GM12878 (cell line): ENCODE data around the gene ITGA1. TPM values are rescaled to one million over a fixed set of nuclear protein-coding genes. Genes with fewer than 3 reads are reported as not detected.

Experiments used
- ATAC-seq: fragments of 200-7000 bp; cut with Tn5 transposase; 3 replicates; pipeline ENCODE4 v1.9.1; 2020; ENCODE audit warnings: mild to moderate bottlenecking, moderate library complexity
- BruUV-seq: library from RNA; stranded (reverse); fragments of 400-500 nt; replicated peaks from 2 replicates; lab custom pipeline; 2021; lab: Mats Ljungman, UMichigan
- CTCF ChIA-PET: fragments of 300-600 bp; sonication (Branson Sonifier 250); formaldehyde crosslinking; extraction: SDS; loops from one replicate; lab custom pipeline; 2021; ENCODE audit warnings: inconsistent platforms; lab: Yijun Ruan, JAX
- POLR2A ChIA-PET: fragments of 350-600 bp; formaldehyde crosslinking; extraction: SDS; loops from one replicate; lab custom pipeline; 2021; ENCODE audit warnings: inconsistent platforms; lab: Charles Lee
- RAD21 ChIA-PET: fragments of 300-600 bp; sonication (Branson Sonifier 250); formaldehyde crosslinking; loops from one replicate; lab custom pipeline; 2023; ENCODE audit warnings: antibody characterized with exemption; ENCODE audit not compliant: unreplicated experiment; lab: Charles Lee
- SMC1A ChIA-PET: fragments of 300-600 bp; sonication (Branson Sonifier 250); formaldehyde crosslinking; loops from one replicate; lab custom pipeline; 2023; ENCODE audit not compliant: unreplicated experiment, uncharacterized antibody; lab: Charles Lee
- DNase-seq: peaks from one replicate; pipeline ENCODE4 v3.0.0-alpha.2; 2011; ENCODE audit warnings: low read depth, low spot score
- FAIRE-seq: peaks from 3 replicates; lab custom pipeline; 2011; peaks lifted over from hg19 to GRCh38; lab: Jason Lieb, UNC
- H2AFZ ChIP-seq: 2 replicates; pipeline ENCODE4 v1.6.0; 2011; ENCODE audit warnings: low read depth, low read length, control low read depth; ENCODE audit not compliant: control insufficient read depth
- H3K27ac ChIP-seq: 2 replicates; pipeline ENCODE4 v1.5.1; 2011; ENCODE audit warnings: control low read depth; ENCODE audit not compliant: control insufficient read depth, insufficient read depth
- H3K27me3 ChIP-seq, 2 experiments: replicated peaks in 1 of 2; 2 replicates each; pipeline versions ENCODE4 v1.6.0 to v1.6.1; 2011; ENCODE audit warnings: low read length in 1 of 2; ENCODE audit not compliant: control insufficient read depth in 2 of 2, insufficient read depth in 2 of 2
- H3K36me3 ChIP-seq, 2 experiments: 2 replicates each; pipeline ENCODE4 v1.5.1; 2011; ENCODE audit warnings: low read length in 1 of 2; ENCODE audit not compliant: control insufficient read depth in 2 of 2, insufficient read depth in 2 of 2
- H3K4me1 ChIP-seq: 2 replicates; pipeline ENCODE4 v1.6.1; 2011; ENCODE audit warnings: mild to moderate bottlenecking, low read length, moderate library complexity, mixed read lengths; ENCODE audit not compliant: control insufficient read depth, insufficient read depth
- H3K4me2 ChIP-seq: 2 replicates; pipeline ENCODE4 v1.6.0; 2011; ENCODE audit warnings: control low read depth; ENCODE audit not compliant: control insufficient read depth, insufficient read depth
- H3K4me3 ChIP-seq: fragments of 200-600 bp; sonication (generic); 2 replicates; pipeline ENCODE4 v1.5.1; 2016
- H3K79me2 ChIP-seq: 2 replicates; pipeline ENCODE4 v1.6.0; 2011; ENCODE audit warnings: low read length; ENCODE audit not compliant: control insufficient read depth, insufficient read depth
- H3K9ac ChIP-seq: 2 replicates; pipeline ENCODE4 v1.8.0; 2011; ENCODE audit warnings: low read length, control low read depth, mixed read lengths; ENCODE audit not compliant: control insufficient read depth, insufficient read depth
- H3K9me3 ChIP-seq: replicated peaks from 3 replicates; pipeline ENCODE4 v1.5.1; 2011; ENCODE audit warnings: mild to moderate bottlenecking, low read length; ENCODE audit not compliant: control insufficient read depth, insufficient read depth
- H4K20me1 ChIP-seq: 2 replicates; pipeline ENCODE4 v1.6.0; 2011; ENCODE audit not compliant: control insufficient read depth, insufficient read depth
- CBFB ChIP-seq: IDR thresholded peaks from 2 replicates; pipeline ENCODE4 v1.6.1; 2016; ENCODE audit warnings: antibody characterized with exemption, low read depth
- CEBPB ChIP-seq, 2 experiments: fragments of 150-350 bp in 1 of 2; IDR thresholded peaks; 2 replicates each; pipeline ENCODE4 v1.6.1; 2012 to 2014; ENCODE audit warnings: low read depth in 2 of 2, low read length in 2 of 2, borderline replicate concordance in 1 of 2, inconsistent platforms in 1 of 2
- CTCF ChIP-seq, 3 experiments: IDR thresholded peaks in 2 of 3; conservative IDR thresholded peaks in 1 of 3; 2 replicates each; pipeline ENCODE4 v1.5.1; 2011; ENCODE audit warnings: low read depth in 3 of 3, low read length in 3 of 3, mild to moderate bottlenecking in 3 of 3, control low read depth in 2 of 3, moderate library complexity in 2 of 3, inconsistent platforms in 1 of 3, mixed read lengths in 1 of 3; ENCODE audit not compliant: control insufficient read depth in 2 of 3, insufficient read depth in 1 of 3; ENCODE audit errors: extremely low read depth in 1 of 3
- IRF4 ChIP-seq: IDR thresholded peaks from 2 replicates; pipeline ENCODE4 v1.6.1; 2011; ENCODE audit warnings: low read depth, low read length
- KAT2A ChIP-seq: conservative IDR thresholded peaks from 2 replicates; pipeline ENCODE4 v1.6.1; 2011; ENCODE audit warnings: low read depth, low read length; ENCODE audit not compliant: control insufficient read depth
- MTA3 ChIP-seq: IDR thresholded peaks from 2 replicates; pipeline ENCODE4 v1.6.1; 2012; ENCODE audit warnings: low read length, inconsistent platforms, borderline replicate concordance
- MYB ChIP-seq: fragments of 150-350 bp; IDR thresholded peaks from 2 replicates; pipeline ENCODE4 v1.6.1; 2014; ENCODE audit warnings: mild to moderate bottlenecking, low read depth, low read length, borderline replicate concordance
- NFIC ChIP-seq: IDR thresholded peaks from 2 replicates; pipeline ENCODE4 v1.6.1; 2012; ENCODE audit warnings: low read depth, mild to moderate bottlenecking, inconsistent platforms, low read length, moderate library complexity
- PAX5 ChIP-seq: IDR thresholded peaks from 2 replicates; pipeline ENCODE4 v1.6.1; 2011; ENCODE audit warnings: low read depth, low read length, borderline replicate concordance
- PAX8 ChIP-seq: fragments of 450-650 bp; IDR thresholded peaks from 2 replicates; pipeline ENCODE4 v1.6.1; 2017; ENCODE audit warnings: mild to moderate bottlenecking, moderate library complexity
- POLR2AphosphoS5 ChIP-seq: IDR thresholded peaks from 2 replicates; pipeline ENCODE4 v1.6.1; 2011; ENCODE audit warnings: mild to moderate bottlenecking, low read length, inconsistent platforms
- RUNX3 ChIP-seq: IDR thresholded peaks from 2 replicates; pipeline ENCODE4 v1.6.1; 2012; ENCODE audit warnings: low read length, inconsistent platforms
- ZBTB33 ChIP-seq: fragments of 450-650 bp; IDR thresholded peaks from 2 replicates; pipeline ENCODE4 v1.6.1; 2017; ENCODE audit warnings: mild to moderate bottlenecking
- ZBTB4 ChIP-seq: fragments of 450-650 bp; formaldehyde crosslinking; IDR thresholded peaks from 2 replicates; pipeline ENCODE4 v1.4.0; 2022; ENCODE audit warnings: mild to moderate bottlenecking, moderate library complexity
- ZNF274 ChIP-seq: IDR thresholded peaks from one replicate; pipeline ENCODE4 v1.8.0; 2011; ENCODE audit not compliant: insufficient read length, insufficient read depth
- WGBS: methylation state at CpG from one replicate; pipeline ENCODE4 v1.1.6; 2016; ENCODE audit warnings: low lambda C conversion rate; ENCODE audit not compliant: insufficient replicate concordance, insufficient coverage; ENCODE audit errors: missing lambda C conversion rate; 5-methylcytosine and 5-hydroxymethylcytosine counted together
- in situ Hi-C: fragments of 300-500 bp; cut with MboI; formaldehyde crosslinking; loops from 9 replicates; pipeline ENCODE4 v1.14.3; 2018; ENCODE audit warnings: mixed read lengths
- intact Hi-C: fragments of 100-400 bp; cut with micrococcal nuclease; formaldehyde crosslinking; loops from one replicate; pipeline ENCODE4 v1.14.2; 2022; ENCODE audit not compliant: unreplicated experiment
- polyA plus RNA-seq, 11 experiments: library from polyadenylated mRNA; depleted of rRNA in 4 of 11; unstranded in 6 of 11; stranded (reverse) in 5 of 11; fragments of >200 nt; fragmentation: Nextera tagmentation in 4 of 11; fragmentation: Illumina TruSeq in 1 of 11; extraction: Ambion mirVana in 4 of 11; extraction: Trizol in 1 of 11; gene quantifications; 1 replicate in 1 of 11; 2 replicates in 10 of 11; pipeline versions ENCODE4 v1.2.1 to v1.2.3, GENCODE V29; 2011 to 2016; ENCODE audit warnings: inconsistent platforms in 2 of 11, missing spikeins in 2 of 11, low read depth in 1 of 11
- total RNA-seq, 4 experiments: library from RNA; depleted of rRNA in 3 of 4; stranded (reverse); fragments of >200 nt in 3 of 4; fragmentation: Illumina TruSeq in 1 of 4; extraction: Trizol in 1 of 4; gene quantifications; 2 replicates each; pipeline versions ENCODE4 v1.2.1 to v1.2.3, GENCODE V29; 2013 to 2021

The ITGA1 gene
- total and polyA plus RNA-seq, 10 of the 15 experiments (the other 5 are each of a cell fraction or from before 2014, with no cell fraction given): 0.02 to 0.56 (median 0.19) TPM

GRCh38 chr5:52809884-52810283 lies 22.2 kb downstream of the ITGA1 start (continued):
- no peak for TF ChIP-seq ZBTB33
- no peak for TF ChIP-seq PAX5
- no peak for TF ChIP-seq RUNX3
- no peak for TF ChIP-seq CTCF (IDR thresholded peaks at IDR 0.05 in 2 of 3, conservative IDR thresholded peaks at IDR 0.05 in 1 of 3; ENCODE audit: control insufficient read depth in 2 of 3, extremely low read depth in 1 of 3, insufficient read depth in 1 of 3, low read depth in 3 of 3, low read length in 3 of 3)
- TF ChIP-seq ZNF274: no peak
- TF ChIP-seq IRF4: no peak
- no peak for TF ChIP-seq MYB
- no peak for TF ChIP-seq NFIC
- no peak for TF ChIP-seq CEBPB (IDR thresholded peaks at IDR 0.05; ENCODE audit: borderline replicate concordance in 1 of 2, low read depth in 2 of 2, low read length in 2 of 2)

- Histone ChIP-seq H3K27ac (no peak overlapping the region), H3K4me2 (no peak overlapping the region), H3K79me2 (no peaks in the 10 kb centered on the region), H3K9ac (no peak overlapping the region), H3K4me1 (no peaks in the 10 kb centered on the region), H2AFZ (no peak overlapping the region), H3K36me3 (no peaks in the 10 kb centered on the region), H4K20me1 (no peaks in the 10 kb centered on the region), H3K4me3 (no peak overlapping the region), H3K9me3 (no peaks in the 10 kb centered on the region), H3K27me3 (no peaks in the 10 kb centered on the region)
- ATAC-seq (no peak), DNase-seq (no peak), FAIRE-seq (no peak)
- SMC1A ChIA-PET: interaction anchor here (3.8 kb wide), 1 partner anchor 11 kb away, joined by 13 read pairs; no protein-coding TSS in a partner anchor
- WGBS: 93% methylated on average over 1 of the region's 1 CpG
- CTCF ChIA-PET: no interaction called here
- intact Hi-C loops: no loop called here
- RAD21 ChIA-PET: no interaction called here
- in situ Hi-C loops: no loop called here
- POLR2A ChIA-PET: no interaction called here
- BruUV-seq: no TSS peak
- no peak for TF ChIP-seq CBFB
- no peak for TF ChIP-seq POLR2AphosphoS5
- no peak for TF ChIP-seq KAT2A
- no peak for TF ChIP-seq ZBTB4 (CRISPR knock-in tag)
- TF ChIP-seq PAX5: no peak
- TF ChIP-seq PAX8: no peak
- no peak for TF ChIP-seq MTA3
Measured at GRCh38 chr5:52810426-52810825, 22.7 kb downstream of the ITGA1 start.
